H1 (cell line): Measurements from ENCODE around the gene LCE1E. TPM values are rescaled to one million over a fixed set of nuclear protein-coding genes. Genes with fewer than 3 reads are reported as not detected.

Experiments used
- CTCF ChIA-PET: fragments of 300-600 bp; sonication (Branson Sonifier 250); formaldehyde crosslinking; loops from one replicate; lab custom pipeline; 2021; ENCODE audit not compliant: partially characterized antibody; lab: Charles Lee
- POLR2A ChIA-PET: fragments of 300-600 bp; sonication (Branson Sonifier 250); formaldehyde crosslinking; loops from one replicate; lab custom pipeline; 2021; ENCODE audit warnings: inconsistent platforms; ENCODE audit not compliant: partially characterized antibody; lab: Charles Lee
- DNase-seq, 2 experiments: peaks; one replicate each; pipeline versions ENCODE4 v3.0.0 to v3.0.0-alpha.2; 2010 to 2022; ENCODE audit warnings: low spot score in 2 of 2, low read depth in 1 of 2, mixed read lengths in 1 of 2
- FAIRE-seq: peaks from 2 replicates; lab custom pipeline; 2011; peaks lifted over from hg19 to GRCh38; lab: Jason Lieb, UNC
- H2AFZ ChIP-seq: 2 replicates; pipeline ENCODE4 v1.8.1; 2012; ENCODE audit warnings: low read length, inconsistent platforms
- H2AK5ac ChIP-seq: 2 replicates; pipeline ENCODE4 v1.6.1; 2013; ENCODE audit warnings: low read depth, low read length
- H2BK120ac ChIP-seq: replicated peaks from 2 replicates; pipeline ENCODE3; 2013; ENCODE audit warnings: low read depth, low read length, inconsistent platforms
- H2BK12ac ChIP-seq: 2 replicates; pipeline ENCODE4 v1.6.1; 2013; ENCODE audit warnings: low read depth, low read length
- H2BK15ac ChIP-seq: 2 replicates; pipeline ENCODE4 v1.6.1; 2013; ENCODE audit warnings: low read length
- H2BK20ac ChIP-seq: 2 replicates; pipeline ENCODE4 v1.6.1; 2013; ENCODE audit warnings: low read length
- H2BK5ac ChIP-seq: 2 replicates; pipeline ENCODE4 v1.6.1; 2013; ENCODE audit warnings: low read depth, low read length
- H3K14ac ChIP-seq: 2 replicates; pipeline ENCODE4 v1.6.1; 2013; ENCODE audit warnings: inconsistent platforms; ENCODE audit not compliant: insufficient read length
- H3K18ac ChIP-seq: 2 replicates; pipeline ENCODE4 v1.6.1; 2013; ENCODE audit warnings: low read length; ENCODE audit errors: extremely low read depth
- H3K23ac ChIP-seq: 2 replicates; pipeline ENCODE4 v1.6.1; 2013; ENCODE audit warnings: inconsistent platforms; ENCODE audit not compliant: insufficient read length
- H3K23me2 ChIP-seq: 2 replicates; pipeline ENCODE4 v1.6.1; 2013; ENCODE audit warnings: low read depth, low read length
- H3K27ac ChIP-seq: 2 replicates; pipeline ENCODE4 v1.6.1; 2011; ENCODE audit warnings: low read depth, low read length, inconsistent platforms
- H3K27me3 ChIP-seq, 4 experiments: replicated peaks in 1 of 4; 1 replicate in 1 of 4; 2 replicates in 3 of 4; pipeline versions ENCODE4 v1.6.1 to v1.8.1; 2011 to 2013; ENCODE audit warnings: low read length in 3 of 4, mild to moderate bottlenecking in 3 of 4, inconsistent platforms in 2 of 4, mixed read lengths in 2 of 4, moderate library complexity in 1 of 4; ENCODE audit not compliant: control insufficient read depth in 3 of 4, insufficient read depth in 3 of 4; ENCODE audit errors: extremely low read depth in 1 of 4
- H3K36me3 ChIP-seq, 4 experiments: 2 replicates each; pipeline versions ENCODE4 v1.6.1 to v1.8.1; 2011 to 2013; ENCODE audit warnings: mild to moderate bottlenecking in 4 of 4, low read length in 3 of 4, moderate library complexity in 2 of 4, control low read depth in 1 of 4, inconsistent platforms in 1 of 4; ENCODE audit not compliant: insufficient read depth in 4 of 4, control insufficient read depth in 2 of 4
- H3K4ac ChIP-seq: replicated peaks from 2 replicates; pipeline ENCODE3; 2013; ENCODE audit warnings: low read length, low read depth, mixed read lengths, inconsistent platforms; ENCODE audit not compliant: insufficient read length
- H3K4me1 ChIP-seq, 4 experiments: replicated peaks in 1 of 4; 1 replicate in 1 of 4; 2 replicates in 3 of 4; pipeline versions ENCODE4 v1.6.1 to v1.8.1; 2011 to 2013; ENCODE audit warnings: low read length in 3 of 4, inconsistent platforms in 2 of 4, mixed read lengths in 1 of 4; ENCODE audit not compliant: insufficient read depth in 4 of 4, control insufficient read depth in 3 of 4
- H3K4me2 ChIP-seq, 2 experiments: 2 replicates each; pipeline versions ENCODE4 v1.6.1 to v1.8.1; 2011 to 2013; ENCODE audit warnings: low read depth in 2 of 2, low read length in 2 of 2, control low read depth in 1 of 2, inconsistent platforms in 1 of 2, mild to moderate bottlenecking in 1 of 2; ENCODE audit not compliant: insufficient read depth in 1 of 2
- H3K4me3 ChIP-seq, 4 experiments: fragments of 200-600, 300-600 bp in 1 of 4; sonication (generic), shearing (Covaris generic), sonication (Bioruptor Twin) in 1 of 4; 2 replicates each; pipeline versions ENCODE4 v1.5.1 to v1.8.1; 2011 to 2016; ENCODE audit warnings: low read length in 4 of 4, low read depth in 3 of 4, control low read depth in 2 of 4, inconsistent platforms in 2 of 4, mild to moderate bottlenecking in 2 of 4, mixed read lengths in 1 of 4, moderate library complexity in 1 of 4; ENCODE audit not compliant: insufficient read depth in 2 of 4; ENCODE audit errors: extremely low read depth in 1 of 4
- H3K56ac ChIP-seq: replicated peaks from 2 replicates; pipeline ENCODE3; 2013; ENCODE audit warnings: low read depth, mild to moderate bottlenecking, mixed read lengths, low read length, inconsistent platforms; ENCODE audit not compliant: insufficient read length
- H3K79me1 ChIP-seq: 2 replicates; pipeline ENCODE4 v1.6.1; 2013; ENCODE audit warnings: low read depth, low read length, control low read depth
- H3K79me2 ChIP-seq, 2 experiments: 2 replicates each; pipeline versions ENCODE4 v1.6.1 to v1.8.1; 2012 to 2013; ENCODE audit warnings: low read length in 2 of 2, mild to moderate bottlenecking in 2 of 2, inconsistent platforms in 1 of 2; ENCODE audit not compliant: insufficient read depth in 2 of 2, control insufficient read depth in 1 of 2
- H3K9ac ChIP-seq, 4 experiments: replicated peaks in 1 of 4; 1 replicate in 1 of 4; 2 replicates in 3 of 4; pipeline versions ENCODE4 v1.6.1 to v1.8.1; 2011 to 2013; ENCODE audit warnings: low read depth in 3 of 4, low read length in 3 of 4, control low read depth in 2 of 4, mild to moderate bottlenecking in 2 of 4, moderate library complexity in 2 of 4, inconsistent platforms in 1 of 4; ENCODE audit errors: extremely low read depth in 1 of 4
- H3K9me3 ChIP-seq, 2 experiments: 2 replicates each; pipeline versions ENCODE4 v1.6.1 to v1.8.1; 2012 to 2013; ENCODE audit warnings: mild to moderate bottlenecking in 2 of 2, moderate library complexity in 2 of 2, control low read depth in 1 of 2, inconsistent platforms in 1 of 2, low read depth in 1 of 2, low read length in 1 of 2, mixed read lengths in 1 of 2; ENCODE audit not compliant: insufficient read depth in 2 of 2
- H4K20me1 ChIP-seq, 2 experiments: replicated peaks in 1 of 2; 2 replicates each; pipeline versions ENCODE3 to v1.8.1; 2011 to 2013; ENCODE audit warnings: inconsistent platforms in 2 of 2, low read length in 2 of 2, mild to moderate bottlenecking in 1 of 2; ENCODE audit not compliant: insufficient read depth in 2 of 2, control insufficient read depth in 1 of 2
- H4K5ac ChIP-seq: 2 replicates; pipeline ENCODE4 v1.6.1; 2013; ENCODE audit warnings: low read length, low read depth, mixed read lengths, inconsistent platforms; ENCODE audit not compliant: insufficient read length
- H4K8ac ChIP-seq: 2 replicates; pipeline ENCODE4 v1.8.0; 2013; ENCODE audit warnings: mild to moderate bottlenecking, moderate library complexity, low read length, inconsistent platforms; ENCODE audit not compliant: insufficient read depth; ENCODE audit errors: extremely low read depth
- H4K91ac ChIP-seq: replicated peaks from 2 replicates; pipeline ENCODE3; 2013; ENCODE audit warnings: low read length, mixed read lengths, inconsistent platforms; ENCODE audit not compliant: insufficient read length
- POU5F1 ChIP-seq: IDR thresholded peaks from 2 replicates; pipeline ENCODE4 v1.6.1; 2011; ENCODE audit warnings: low read depth, mild to moderate bottlenecking, low read length, moderate library complexity
- ZNF274 ChIP-seq: IDR thresholded peaks from 2 replicates; pipeline ENCODE4 v1.7.0; 2012; ENCODE audit warnings: low read length, borderline replicate concordance; ENCODE audit errors: extremely low read depth
- WGBS, 2 experiments: shearing (Covaris generic) in 1 of 2; methylation state at CpG; one replicate each; pipeline versions ENCODE4 v1.1.6 to v1.1.7; 2013 to 2015; ENCODE audit warnings: low lambda C conversion rate in 2 of 2, mixed read lengths in 2 of 2, inconsistent platforms in 1 of 2, low coverage in 1 of 2, missing lambda C conversion rate in 1 of 2; ENCODE audit not compliant: insufficient replicate concordance in 2 of 2, insufficient coverage in 1 of 2, insufficient read length in 1 of 2; ENCODE audit errors: extremely low coverage in 1 of 2, missing lambda C conversion rate in 1 of 2; 5-methylcytosine and 5-hydroxymethylcytosine counted together
- polyA plus RNA-seq, 7 experiments: library from polyadenylated mRNA; depleted of rRNA in 3 of 7; stranded (reverse) in 5 of 7; unstranded in 2 of 7; fragments of >200 nt in 5 of 7; fragments of 200-250 nt in 2 of 7; gene quantifications; 1 replicate in 5 of 7; 2 replicates in 1 of 7; 4 replicates in 1 of 7; pipeline versions ENCODE4 v1.2.1 to v1.2.3, GENCODE V29; 2011 to 2013; ENCODE audit warnings: missing spikeins in 2 of 7, mixed read lengths in 2 of 7
- total RNA-seq: library from RNA; stranded (reverse); fragmentation: NEBNext Ultra II Directional; extraction: Animal tissue kit (Norgen Biotek cat#: 25700); gene quantifications from 2 replicates; pipeline ENCODE4 v1.2.1, GENCODE V29; 2021
- TF ChIP-seq, protein P1 (sequence below), 3 experiments: IDR thresholded peaks; 1 replicate in 2 of 3; 2 replicates in 1 of 3; pipeline versions ENCODE4 v1.5.1 to v1.6.1; 2011; ENCODE audit warnings: low read length in 3 of 3, mild to moderate bottlenecking in 3 of 3, inconsistent platforms in 2 of 3, low read depth in 1 of 3, moderate library complexity in 1 of 3; ENCODE audit not compliant: insufficient read depth in 1 of 3; ENCODE audit errors: control extremely low read depth in 1 of 3

LCE1E gene
- total and polyA plus RNA-seq, 2 of the 8 experiments (the other 6 are each of a cell fraction or from before 2014, with no cell fraction given): not detected

DNA sequence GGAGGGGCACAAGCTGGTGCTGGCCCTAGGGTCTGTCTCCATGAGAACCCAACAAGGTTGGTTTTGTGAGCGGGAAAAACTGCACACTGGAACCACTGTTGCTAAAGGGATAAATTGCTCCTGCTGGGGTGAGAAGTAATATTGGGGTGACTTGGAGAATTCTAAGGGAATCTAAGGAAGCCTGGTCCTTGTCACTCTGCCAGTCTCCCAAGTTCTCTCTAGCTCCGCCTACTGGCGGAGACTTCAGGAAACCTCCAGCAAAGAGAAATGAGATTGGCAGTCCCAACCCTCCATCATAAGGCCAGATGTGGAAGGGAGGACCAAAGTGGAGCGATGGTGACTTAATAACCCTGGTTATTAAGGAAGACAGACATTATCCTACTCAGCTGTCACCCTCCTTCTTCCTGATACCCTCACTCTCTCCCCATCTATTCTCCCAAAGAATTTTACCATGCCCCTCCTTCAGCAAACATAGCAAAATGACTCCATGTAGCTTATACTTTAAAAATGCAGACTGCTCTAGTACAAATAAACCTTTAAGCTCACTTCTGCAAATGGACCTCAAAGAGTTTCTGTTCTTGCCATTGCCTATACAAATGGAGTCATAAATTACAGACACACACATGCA lies 8.4 kb upstream of the LCE1E start:
- Histone ChIP-seq H4K5ac (no peak overlapping the region), H2BK12ac (no peak overlapping the region), H3K36me3 (no peaks in the 10 kb centered on the region)
- TF ChIP-seq POU5F1 (no peak), ZNF274 (no peak)
- TF ChIP-seq, protein P1, sequence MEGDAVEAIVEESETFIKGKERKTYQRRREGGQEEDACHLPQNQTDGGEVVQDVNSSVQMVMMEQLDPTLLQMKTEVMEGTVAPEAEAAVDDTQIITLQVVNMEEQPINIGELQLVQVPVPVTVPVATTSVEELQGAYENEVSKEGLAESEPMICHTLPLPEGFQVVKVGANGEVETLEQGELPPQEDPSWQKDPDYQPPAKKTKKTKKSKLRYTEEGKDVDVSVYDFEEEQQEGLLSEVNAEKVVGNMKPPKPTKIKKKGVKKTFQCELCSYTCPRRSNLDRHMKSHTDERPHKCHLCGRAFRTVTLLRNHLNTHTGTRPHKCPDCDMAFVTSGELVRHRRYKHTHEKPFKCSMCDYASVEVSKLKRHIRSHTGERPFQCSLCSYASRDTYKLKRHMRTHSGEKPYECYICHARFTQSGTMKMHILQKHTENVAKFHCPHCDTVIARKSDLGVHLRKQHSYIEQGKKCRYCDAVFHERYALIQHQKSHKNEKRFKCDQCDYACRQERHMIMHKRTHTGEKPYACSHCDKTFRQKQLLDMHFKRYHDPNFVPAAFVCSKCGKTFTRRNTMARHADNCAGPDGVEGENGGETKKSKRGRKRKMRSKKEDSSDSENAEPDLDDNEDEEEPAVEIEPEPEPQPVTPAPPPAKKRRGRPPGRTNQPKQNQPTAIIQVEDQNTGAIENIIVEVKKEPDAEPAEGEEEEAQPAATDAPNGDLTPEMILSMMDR (IDR thresholded peaks at IDR 0.05; ENCODE audit: control extremely low read depth in 1 of 3, insufficient read depth in 1 of 3, low read depth in 1 of 3, low read length in 3 of 3): peak in 1 of 3 experiments; percentile 15; a peak in 1 of 4 replicates
- TF ChIP-seq, all 59 proteins: peak for 1
- Histone ChIP-seq H3K23me2 (no peaks in the 10 kb centered on the region), H3K14ac (no peak overlapping the region), H3K4me2 (no peak overlapping the region), H3K9me3 (peaks cover 58 to 70% of the 10 kb centered on the region in 2 experiments), H3K9ac (no peak overlapping the region), H3K18ac (no peak overlapping the region), H3K79me1 (no peaks in the 10 kb centered on the region), H3K4me1 (no peaks in the 10 kb centered on the region), H4K91ac (no peak overlapping the region), H3K27ac (no peak overlapping the region), H2BK15ac (no peak overlapping the region), H2AFZ (no peak overlapping the region), H3K27me3 (peaks cover 0 to 1% (median 0%) of the 10 kb centered on the region in 4 experiments; a peak in 1 of 7 replicates), H2BK120ac (no peak overlapping the region), H3K23ac (no peak overlapping the region), H3K4me3 (no peak overlapping the region), H4K20me1 (no peaks in the 10 kb centered on the region), H2BK20ac (no peak overlapping the region), H2AK5ac (no peak overlapping the region), H4K8ac (no peak overlapping the region), H3K4ac (no peak overlapping the region), H2BK5ac (no peak overlapping the region), H3K79me2 (no peaks in the 10 kb centered on the region), H3K56ac (no peak overlapping the region)
- ChIA-PET CTCF (no interaction called here), POLR2A (no interaction called here)
- no peak for FAIRE-seq
- no peak for DNase-seq
- WGBS, 2 experiments: 58% methylated on average over 4 of the region's 4 CpGs; no CpG with 5 or more reads in 1 of the 2 experiments
